OCI-LY3 (cell line): ENCODE results near the gene SLC38A11.

ENCODE experiments used
- H2AFZ ChIP-seq: fragments of 200-600, 300-600 bp; shearing (Covaris generic); 2 replicates; pipeline ENCODE4 v1.6.0; 2014; ENCODE audit warnings: antibody characterized with exemption, low read depth, low read length
- H3K27ac ChIP-seq: fragments of 200-600, 300-600 bp; sonication (generic); 2 replicates; pipeline ENCODE4 v1.5.1; 2014; ENCODE audit warnings: mild to moderate bottlenecking, low read length, moderate library complexity, mixed read lengths
- H3K27me3 ChIP-seq: fragments of 200-600, 300-600 bp; sonication (generic); 2 replicates; pipeline ENCODE4 v1.6.1; 2014; ENCODE audit warnings: low read depth, low read length, mixed read lengths
- H3K36me3 ChIP-seq: fragments of 200-600, 300-600 bp; sonication (generic); replicated peaks from 2 replicates; pipeline ENCODE3; 2014; ENCODE audit warnings: low read depth, low read length, mixed read lengths
- H3K4me1 ChIP-seq: fragments of 300-600, 200-600 bp; sonication (generic); 2 replicates; pipeline ENCODE4 v1.6.1; 2014; ENCODE audit warnings: low read length, mixed read lengths
- H3K4me2 ChIP-seq: fragments of 200-600, 300-600 bp; sonication (generic); 2 replicates; pipeline ENCODE4 v1.6.1; 2014; ENCODE audit warnings: low read length, mixed read lengths
- H3K4me3 ChIP-seq: fragments of 300-600, 200-600 bp; sonication (generic); 2 replicates; pipeline ENCODE4 v1.5.1; 2014; ENCODE audit warnings: antibody characterized with exemption, mild to moderate bottlenecking, low read length, moderate library complexity
- H3K79me2 ChIP-seq: fragments of 300-600, 200-600 bp; shearing (Covaris generic); 2 replicates; pipeline ENCODE4 v1.6.1; 2014; ENCODE audit warnings: mild to moderate bottlenecking, low read length, mixed read lengths
- H3K9ac ChIP-seq: fragments of 300-600, 200-600 bp; shearing (Covaris generic); 2 replicates; pipeline ENCODE4 v1.6.0; 2014; ENCODE audit warnings: mild to moderate bottlenecking, low read length, moderate library complexity
- H3K9me3 ChIP-seq: fragments of 200-600, 300-600 bp; shearing (Covaris generic); 2 replicates; pipeline ENCODE4 v1.6.1; 2014; ENCODE audit warnings: low read length, mixed read lengths; ENCODE audit not compliant: insufficient read depth
- H4K20me1 ChIP-seq: fragments of 200-600, 300-600 bp; sonication (generic); 2 replicates; pipeline ENCODE4 v1.6.1; 2016; ENCODE audit warnings: low read length, mixed read lengths; ENCODE audit not compliant: insufficient read depth
- CTCF ChIP-seq: fragments of 200-600, 300-600 bp; sonication (generic); IDR thresholded peaks from 2 replicates; pipeline ENCODE4 v1.5.1; 2014; ENCODE audit warnings: antibody characterized with exemption, low read length, low read depth
- EZH2phosphoT487 ChIP-seq: fragments of 200-600 bp; shearing (Covaris generic); IDR thresholded peaks from 2 replicates; pipeline ENCODE4 v1.6.1; 2018; ENCODE audit warnings: antibody characterized with exemption, mixed run types, low read depth

The SLC38A11 gene

GRCh38 chr2:164903204-164903603 lies 52.1 kb downstream of the SLC38A11 start:
- Histone ChIP-seq H3K27ac (no peak overlapping the region), H3K27me3 (no peaks in the 10 kb centered on the region), H3K79me2 (no peaks in the 10 kb centered on the region), H3K36me3 (no peaks in the 10 kb centered on the region), H2AFZ (no peak overlapping the region), H3K9ac (no peak overlapping the region), H4K20me1 (no peaks in the 10 kb centered on the region), H3K4me3 (no peak overlapping the region), H3K4me1 (no peaks in the 10 kb centered on the region), H3K9me3 (peaks cover 5% of the 10 kb centered on the region; the same call in 1 of the 2 replicates), H3K4me2 (no peak overlapping the region)
- no peak for TF ChIP-seq CTCF
- TF ChIP-seq EZH2phosphoT487 = no peak

- Histone ChIP-seq H3K36me3 (no peaks in the 10 kb centered on the region), H3K27me3 (no peaks in the 10 kb centered on the region), H3K27ac (no peak overlapping the region), H3K79me2 (no peaks in the 10 kb centered on the region), H3K4me2 (no peak overlapping the region), H2AFZ (no peak overlapping the region), H3K4me1 (peaks cover 21% of the 10 kb centered on the region), H3K9me3 (peaks cover 5% of the 10 kb centered on the region; the same call in 1 of the 2 replicates), H3K9ac (no peak overlapping the region), H4K20me1 (no peaks in the 10 kb centered on the region), H3K4me3 (no peak overlapping the region)
- no peak for TF ChIP-seq EZH2phosphoT487
- TF ChIP-seq CTCF = no peak
Measured at GRCh38 chr2:164899121-164899520, 56.2 kb downstream of the SLC38A11 start.

GRCh38 chr2:164898475-164898874 lies 56.9 kb downstream of the SLC38A11 start:
- Histone ChIP-seq H3K4me2 (no peak overlapping the region), H3K36me3 (no peaks in the 10 kb centered on the region), H3K9ac (no peak overlapping the region), H3K9me3 (peaks cover 5% of the 10 kb centered on the region; the same call in 1 of the 2 replicates), H2AFZ (no peak overlapping the region), H4K20me1 (no peaks in the 10 kb centered on the region), H3K27me3 (no peaks in the 10 kb centered on the region), H3K79me2 (no peaks in the 10 kb centered on the region), H3K4me3 (no peak overlapping the region), H3K4me1 (peaks cover 21% of the 10 kb centered on the region), H3K27ac (no peak overlapping the region)
- TF ChIP-seq EZH2phosphoT487 (no peak), CTCF (no peak)

- H3K4me1 ChIP-seq = peaks cover 21% of the 10 kb centered on the region
- no peak overlapping the region for H3K4me3 ChIP-seq
- H2AFZ ChIP-seq = no peak overlapping the region
- no peak overlapping the region; the same call in 1 of the 2 replicates for H3K9ac ChIP-seq
- H4K20me1 ChIP-seq = no peaks in the 10 kb centered on the region
- peaks cover 5% of the 10 kb centered on the region; the same call in 1 of the 2 replicates for H3K9me3 ChIP-seq
- no peak for TF ChIP-seq EZH2phosphoT487
- no peak for TF ChIP-seq CTCF
- peak overlapping the region; percentile 54 for H3K4me2 ChIP-seq
- no peaks in the 10 kb centered on the region for H3K79me2 ChIP-seq
- H3K36me3 ChIP-seq = no peaks in the 10 kb centered on the region
- peak overlapping the region; percentile 56; the same call in 1 of the 2 replicates for H3K27ac ChIP-seq
- no peaks in the 10 kb centered on the region for H3K27me3 ChIP-seq
Measured at GRCh38 chr2:164897469-164898260, 57.7 kb downstream of the SLC38A11 start.
